ENCODE measurements around the gene BAZ2A. TPM values are rescaled to one million over a fixed set of nuclear protein-coding genes. Genes with fewer than 3 reads are reported as not detected.

BAZ2A gene
- total RNA-seq, 1 donor from 2014 or later = 105 TPM

DNA sequence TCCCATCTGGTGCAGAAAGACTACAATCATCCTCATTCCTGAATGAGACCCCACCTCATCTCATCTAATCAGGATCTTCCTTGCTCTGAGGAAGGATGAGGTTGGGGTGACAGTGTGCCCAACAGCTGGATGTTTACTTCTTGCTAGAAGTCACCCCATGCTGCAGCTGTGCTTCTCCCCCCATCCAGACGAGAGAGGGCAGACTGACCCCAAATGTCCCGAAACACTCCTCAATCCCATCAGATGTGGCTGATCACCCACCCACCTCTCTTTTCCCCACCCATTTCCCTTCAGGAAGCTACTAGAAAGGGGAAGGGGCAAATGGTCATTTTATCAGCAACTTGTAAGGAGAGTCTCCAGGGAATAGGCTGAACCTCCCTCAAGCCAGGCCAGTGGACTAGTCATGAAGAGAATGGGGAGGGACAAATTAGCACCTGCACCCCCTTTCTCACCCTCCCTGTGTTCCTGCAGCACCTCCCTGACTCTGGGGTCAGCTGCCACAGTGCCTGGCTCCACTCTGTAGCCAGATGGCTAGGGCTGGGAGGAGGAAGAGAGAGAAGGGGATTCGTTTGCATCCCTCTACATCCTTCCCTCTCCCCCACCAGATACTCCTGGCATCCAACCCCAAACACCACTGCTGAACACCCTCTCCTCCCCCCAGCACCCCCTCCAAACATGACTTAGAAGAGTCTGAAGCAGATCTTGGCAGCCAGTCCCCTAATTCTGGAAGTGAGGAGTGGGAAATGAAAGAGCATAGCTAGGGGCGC, 2.8 kb upstream of the BAZ2A start:
- Mint-ChIP-seq H3K36me3 (ENCODE audit: low read depth, unreplicated experiment) (peaks cover 3% of the 10 kb centered on the region), H3K4me1 (ENCODE audit: low read depth, unreplicated experiment) (peaks cover 36% of the 10 kb centered on the region), H3K4me3 (ENCODE audit: unreplicated experiment) (peak overlapping the region; percentile 95), H3K27ac (ENCODE audit: unreplicated experiment) (no peak overlapping the region), H3K27me3 (ENCODE audit: low read depth, unreplicated experiment) (no peaks in the 10 kb centered on the region), H3K9me3 (ENCODE audit: unreplicated experiment) (no peaks in the 10 kb centered on the region)
- TF ChIP-seq EZH2 (IDR thresholded peaks at IDR 0.05; ENCODE audit: insufficient read depth, low read length) = no peak
- TF ChIP-seq, protein P1, sequence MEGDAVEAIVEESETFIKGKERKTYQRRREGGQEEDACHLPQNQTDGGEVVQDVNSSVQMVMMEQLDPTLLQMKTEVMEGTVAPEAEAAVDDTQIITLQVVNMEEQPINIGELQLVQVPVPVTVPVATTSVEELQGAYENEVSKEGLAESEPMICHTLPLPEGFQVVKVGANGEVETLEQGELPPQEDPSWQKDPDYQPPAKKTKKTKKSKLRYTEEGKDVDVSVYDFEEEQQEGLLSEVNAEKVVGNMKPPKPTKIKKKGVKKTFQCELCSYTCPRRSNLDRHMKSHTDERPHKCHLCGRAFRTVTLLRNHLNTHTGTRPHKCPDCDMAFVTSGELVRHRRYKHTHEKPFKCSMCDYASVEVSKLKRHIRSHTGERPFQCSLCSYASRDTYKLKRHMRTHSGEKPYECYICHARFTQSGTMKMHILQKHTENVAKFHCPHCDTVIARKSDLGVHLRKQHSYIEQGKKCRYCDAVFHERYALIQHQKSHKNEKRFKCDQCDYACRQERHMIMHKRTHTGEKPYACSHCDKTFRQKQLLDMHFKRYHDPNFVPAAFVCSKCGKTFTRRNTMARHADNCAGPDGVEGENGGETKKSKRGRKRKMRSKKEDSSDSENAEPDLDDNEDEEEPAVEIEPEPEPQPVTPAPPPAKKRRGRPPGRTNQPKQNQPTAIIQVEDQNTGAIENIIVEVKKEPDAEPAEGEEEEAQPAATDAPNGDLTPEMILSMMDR (IDR thresholded peaks at IDR 0.05; ENCODE audit: insufficient read depth, low read depth, low read length) = no peak
- peaks cover 43% of the 10 kb centered on the region for H3K4me1 ChIP-seq (ENCODE audit: insufficient read depth, low read length)
- H3K4me3 ChIP-seq (ENCODE audit: insufficient read depth, low read depth, low read length) = no peak overlapping the region
- no peaks in the 10 kb centered on the region for H3K27me3 ChIP-seq (ENCODE audit: insufficient read depth, low read length)
- peak overlapping the region; percentile 89 for H3K4me2 ChIP-seq (ENCODE audit: low read length)
- no peak for DNase-seq (ENCODE audit: low read depth)
- no peak overlapping the region for H3K27ac ChIP-seq (ENCODE audit: low read depth, low read length)
- H3K79me2 ChIP-seq (ENCODE audit: insufficient read depth, low read length) = peaks cover 79% of the 10 kb centered on the region
- H2AFZ ChIP-seq (ENCODE audit: low read depth, low read length) = no peak overlapping the region
- H3K36me3 ChIP-seq (ENCODE audit: insufficient read depth, low read length) = peaks cover 10% of the 10 kb centered on the region
- no peak for FAIRE-seq
- H3K9ac ChIP-seq (ENCODE audit: low read length) = no peak overlapping the region
- H4K20me1 ChIP-seq (ENCODE audit: insufficient read depth, low read length) = peaks cover 60% of the 10 kb centered on the region
- H3K9me3 ChIP-seq (ENCODE audit: insufficient read depth, low read depth, low read length) = no peaks in the 10 kb centered on the region

DNA sequence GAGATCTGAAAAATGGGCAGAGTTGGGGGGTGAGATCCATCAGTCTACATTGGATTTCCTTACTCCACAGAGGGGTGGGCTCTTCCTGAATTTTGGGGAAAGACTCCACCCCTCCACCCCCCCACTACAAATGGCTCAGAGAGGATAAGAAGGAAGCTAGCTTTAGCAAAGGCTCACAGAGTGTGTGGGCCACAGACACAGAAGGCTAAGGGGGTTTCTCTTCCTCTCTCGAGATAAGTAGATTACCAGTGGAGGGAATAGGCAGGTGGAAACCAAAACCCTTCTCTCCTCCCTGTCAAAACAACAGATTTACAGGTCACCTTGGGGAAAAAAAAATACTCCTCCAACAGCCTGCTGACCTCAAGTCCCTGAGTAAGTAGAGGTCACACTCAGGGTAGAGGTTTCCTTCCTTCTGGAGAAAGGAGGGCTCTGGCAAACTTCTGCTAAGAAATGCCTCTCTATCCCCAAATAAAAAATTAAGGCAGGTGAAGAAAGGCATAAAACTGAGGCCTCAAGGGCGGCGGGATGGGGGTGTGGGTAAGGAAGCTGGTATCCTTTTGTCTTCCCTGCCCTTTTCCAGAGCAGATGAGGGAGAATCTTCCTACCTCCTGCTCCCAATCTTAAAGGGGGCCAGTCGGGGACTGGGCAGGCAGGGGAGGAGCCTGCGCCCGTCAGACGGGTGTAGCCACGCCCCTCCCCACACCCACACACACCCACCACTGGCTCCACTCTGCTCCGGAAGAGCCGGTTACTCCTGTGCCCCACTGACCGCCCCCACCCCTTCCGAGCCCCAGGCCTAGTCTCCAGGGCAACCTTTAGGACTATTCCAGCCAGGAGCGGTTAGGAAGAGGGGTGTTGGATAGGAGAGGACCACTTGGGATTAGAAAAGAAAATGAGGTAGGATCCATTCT, 1.9 kb upstream of the BAZ2A start:
- Histone ChIP-seq H3K9me3 (ENCODE audit: insufficient read depth, low read depth, low read length) (no peaks in the 10 kb centered on the region), H3K4me1 (ENCODE audit: insufficient read depth, low read length) (peaks cover 43% of the 10 kb centered on the region), H3K27me3 (ENCODE audit: insufficient read depth, low read length) (no peaks in the 10 kb centered on the region), H3K36me3 (ENCODE audit: insufficient read depth, low read length) (peaks cover 1% of the 10 kb centered on the region), H4K20me1 (ENCODE audit: insufficient read depth, low read length) (peaks cover 65% of the 10 kb centered on the region), H3K27ac (ENCODE audit: low read depth, low read length) (no peak overlapping the region), H3K79me2 (ENCODE audit: insufficient read depth, low read length) (peaks cover 87% of the 10 kb centered on the region), H3K9ac (ENCODE audit: low read length) (no peak overlapping the region), H3K4me3 (ENCODE audit: insufficient read depth, low read depth, low read length) (no peak overlapping the region), H3K4me2 (ENCODE audit: low read length) (peak overlapping the region; percentile 89), H2AFZ (ENCODE audit: low read depth, low read length) (no peak overlapping the region)
- FAIRE-seq (no peak), DNase-seq (ENCODE audit: low read depth) (no peak)
- H3K36me3 Mint-ChIP-seq (ENCODE audit: low read depth, unreplicated experiment) = peaks cover 3% of the 10 kb centered on the region
- peak overlapping the region; percentile 98 for H3K4me3 Mint-ChIP-seq (ENCODE audit: unreplicated experiment)
- peak overlapping the region; percentile 26 for H3K27ac Mint-ChIP-seq (ENCODE audit: unreplicated experiment)
- no peaks in the 10 kb centered on the region for H3K27me3 Mint-ChIP-seq (ENCODE audit: low read depth, unreplicated experiment)
- no peaks in the 10 kb centered on the region for H3K9me3 Mint-ChIP-seq (ENCODE audit: unreplicated experiment)
- TF ChIP-seq EZH2 (IDR thresholded peaks at IDR 0.05; ENCODE audit: insufficient read depth, low read length) = no peak
- TF ChIP-seq, protein P1 (IDR thresholded peaks at IDR 0.05; ENCODE audit: insufficient read depth, low read depth, low read length) = no peak
- H3K4me1 Mint-ChIP-seq (ENCODE audit: low read depth, unreplicated experiment) = peaks cover 31% of the 10 kb centered on the region

All from astrocyte (in vitro differentiated cells and primary cell).